Endothelial cell of umbilical vein (primary cell): ENCODE data around the gene NFKB1. TPM values are rescaled to one million over a fixed set of nuclear protein-coding genes. Genes with fewer than 3 reads are reported as not detected.

Source experiments
- BruUV-seq: library from RNA; stranded (reverse); fragments of 400-500 nt; replicated peaks from 2 replicates; lab custom pipeline; 2021; lab: Mats Ljungman, UMichigan
- CTCF ChIA-PET: fragments of 300-600, 350-600 bp; sonication (Branson Sonifier 250); formaldehyde crosslinking; loops from one replicate; lab custom pipeline; 2021; ENCODE audit warnings: antibody characterized with exemption, inconsistent platforms; lab: Charles Lee
- POLR2A ChIA-PET: fragments of 300-600, 350-600 bp; sonication (Branson Sonifier 250); formaldehyde crosslinking; loops from one replicate; lab custom pipeline; 2021; ENCODE audit warnings: antibody characterized with exemption, inconsistent platforms; lab: Charles Lee
- DNase-seq: peaks from one replicate; pipeline ENCODE4 v3.0.0-alpha.2; 2011; ENCODE audit warnings: low read depth, low spot score
- FAIRE-seq: peaks from 2 replicates; lab custom pipeline; 2011; peaks lifted over from hg19 to GRCh38; lab: Jason Lieb, UNC
- H2AFZ ChIP-seq: 2 replicates; pipeline ENCODE4 v1.6.0; 2012; ENCODE audit warnings: low read depth, low read length, control low read depth, inconsistent platforms
- H3K27ac ChIP-seq: 2 replicates; pipeline ENCODE4 v1.5.1; 2011; ENCODE audit warnings: low read depth, mild to moderate bottlenecking, control low read depth, low read length, moderate library complexity; ENCODE audit not compliant: insufficient read depth
- H3K27me3 ChIP-seq, 2 experiments: 2 replicates each; pipeline versions ENCODE4 v1.6.0 to v1.6.1; 2011; ENCODE audit warnings: low read length in 2 of 2, mixed read lengths in 1 of 2; ENCODE audit not compliant: control insufficient read depth in 2 of 2, insufficient read depth in 2 of 2
- H3K36me3 ChIP-seq, 2 experiments: 2 replicates in 1 of 2; 3 replicates in 1 of 2; pipeline ENCODE4 v1.5.1; 2011; ENCODE audit warnings: low read length in 2 of 2, mild to moderate bottlenecking in 1 of 2, moderate library complexity in 1 of 2; ENCODE audit not compliant: control insufficient read depth in 2 of 2, insufficient read depth in 2 of 2; ENCODE audit errors: extremely low read depth in 1 of 2
- H3K4me1 ChIP-seq: 3 replicates; pipeline ENCODE4 v1.5.1; 2011; ENCODE audit warnings: mild to moderate bottlenecking, low read length; ENCODE audit not compliant: control insufficient read depth, insufficient read depth; ENCODE audit errors: extremely low read depth
- H3K4me2 ChIP-seq: 2 replicates; pipeline ENCODE4 v1.6.1; 2011; ENCODE audit warnings: low read length, control low read depth, mixed read lengths; ENCODE audit not compliant: insufficient read depth
- H3K4me3 ChIP-seq, 3 experiments: fragments of 200-600 bp in 1 of 3; sonication (generic), shearing (Covaris generic) in 1 of 3; replicated peaks in 1 of 3; 2 replicates each; pipeline ENCODE4 v1.5.1; 2011 to 2016; ENCODE audit warnings: control low read depth in 3 of 3, low read length in 3 of 3, mild to moderate bottlenecking in 2 of 3, inconsistent platforms in 1 of 3, low read depth in 1 of 3, moderate library complexity in 1 of 3; ENCODE audit not compliant: insufficient read depth in 1 of 3
- H3K79me2 ChIP-seq: 2 replicates; pipeline ENCODE4 v1.6.0; 2012; ENCODE audit warnings: low read length, inconsistent platforms; ENCODE audit not compliant: control insufficient read depth, insufficient read depth
- H3K9ac ChIP-seq: replicated peaks from 2 replicates; pipeline ENCODE3; 2011; ENCODE audit warnings: low read length, control low read depth; ENCODE audit not compliant: insufficient read depth; ENCODE audit errors: extremely low read depth
- H3K9me1 ChIP-seq: replicated peaks from 3 replicates; pipeline ENCODE4 v1.6.0; 2011; ENCODE audit warnings: mild to moderate bottlenecking, low read length; ENCODE audit not compliant: control insufficient read depth, insufficient read depth; ENCODE audit errors: extremely low read depth
- H3K9me3 ChIP-seq: replicated peaks from 2 replicates; pipeline ENCODE4 v1.5.1; 2012; ENCODE audit warnings: low read length, inconsistent platforms; ENCODE audit not compliant: control insufficient read depth, insufficient read depth
- H4K20me1 ChIP-seq: replicated peaks from 2 replicates; pipeline ENCODE3; 2011; ENCODE audit warnings: mild to moderate bottlenecking, low read length; ENCODE audit not compliant: control insufficient read depth, insufficient read depth; ENCODE audit errors: extremely low read depth
- CTCF ChIP-seq, 2 donors: IDR thresholded peaks; 1 replicate in 1 of 2; 2 replicates in 1 of 2; pipeline ENCODE4 v1.5.1; 2011; ENCODE audit warnings: low read length in 2 of 2, mild to moderate bottlenecking in 2 of 2, moderate library complexity in 2 of 2, control low read depth in 1 of 2, inconsistent platforms in 1 of 2, low read depth in 1 of 2; ENCODE audit not compliant: insufficient read depth in 1 of 2; ENCODE audit errors: extremely low read depth in 1 of 2
- EZH2 ChIP-seq: IDR thresholded peaks from 2 replicates; pipeline ENCODE4 v1.6.1; 2012; ENCODE audit warnings: borderline replicate concordance, low read depth, mild to moderate bottlenecking, moderate library complexity, low read length, inconsistent platforms; ENCODE audit not compliant: severe bottlenecking
- FOS ChIP-seq: IDR thresholded peaks from 2 replicates; pipeline ENCODE4 v1.6.1; 2011; ENCODE audit warnings: mild to moderate bottlenecking, low read length, moderate library complexity, borderline replicate concordance; ENCODE audit not compliant: insufficient read depth
- MAX ChIP-seq: IDR thresholded peaks from 2 replicates; pipeline ENCODE4 v1.6.1; 2011; ENCODE audit not compliant: insufficient read depth, insufficient read length
- MYC ChIP-seq: IDR thresholded peaks from one replicate; pipeline ENCODE4 v1.6.1; 2011; ENCODE audit warnings: mild to moderate bottlenecking, low read depth, low read length
- POLR2AphosphoS5 ChIP-seq: IDR thresholded peaks from 2 replicates; pipeline ENCODE4 v1.6.1; 2012; ENCODE audit warnings: low read depth, mild to moderate bottlenecking, control low read depth, low read length, moderate library complexity; ENCODE audit not compliant: insufficient read depth
- dilution Hi-C: fragments of 300-500 bp; cut with MboI; formaldehyde crosslinking; loops from one replicate; pipeline ENCODE4 v1.15.0; 2019; ENCODE audit warnings: low sequenced_read_pairs; ENCODE audit not compliant: extremely low pct_ligation_motif_present
- intact Hi-C: fragments of 100-400 bp; cut with micrococcal nuclease; formaldehyde crosslinking; loops from one replicate; pipeline ENCODE4 v1.10.0; 2022
- polyA plus RNA-seq, 4 experiments: library from polyadenylated mRNA; depleted of rRNA in 3 of 4; stranded (reverse) in 3 of 4; unstranded in 1 of 4; fragments of >200 nt; gene quantifications; 2 replicates each; pipeline versions ENCODE4 v1.2.1 to v1.2.3, GENCODE V29; 2011 to 2012; ENCODE audit warnings: missing spikeins in 1 of 4
- total RNA-seq: library from RNA; stranded (reverse); gene quantifications from 2 replicates; pipeline ENCODE4 v1.2.3, GENCODE V29; 2021

Gene NFKB1
- total and polyA plus RNA-seq, 2 donors (not counting 3 experiments of a cell fraction or from before 2014, with no cell fraction given), result 21.3 to 41.4 TPM

- FAIRE-seq, result no peak
- intact Hi-C loops, result no loop called here
- dilution Hi-C loops, result no loop called here
- Histone ChIP-seq H2AFZ (no peak overlapping the region), H3K4me2 (no peak overlapping the region), H3K9me1 (peaks cover 3% of the 10 kb centered on the region), H3K79me2 (peaks cover 2% of the 10 kb centered on the region), H3K4me1 (no peaks in the 10 kb centered on the region), H3K36me3 (peaks cover 0 to 2% of the 10 kb centered on the region in 2 experiments), H3K4me3 (no peak overlapping the region), H3K9ac (no peak overlapping the region), H4K20me1 (no peaks in the 10 kb centered on the region), H3K27me3 (no peaks in the 10 kb centered on the region), H3K27ac (no peak overlapping the region), H3K9me3 (no peaks in the 10 kb centered on the region)
- ChIA-PET CTCF (interaction anchor here (1.1 to 1.8 kb wide), 4 partner anchors 8 to 15 kb away, joined by 3 to 6 read pairs (median 4); no protein-coding TSS in a partner anchor), POLR2A (no interaction called here)
- BruUV-seq, result no TSS peak
- no peak for DNase-seq
- TF ChIP-seq FOS (no peak), MYC (no peak), CTCF (IDR thresholded peaks at IDR 0.05; ENCODE audit: extremely low read depth in 1 of 2, insufficient read depth in 1 of 2, low read depth in 1 of 2, low read length in 2 of 2) (no peak), POLR2AphosphoS5 (no peak), EZH2 (no peak), MAX (no peak)
Measured at GRCh38 chr4:102537269-102537668, 36.1 kb downstream of the NFKB1 start.
